DMS53 treated with DMSO at 0.1 percent for 48 hours (cell line): ENCODE data around the gene ACAD11.

Experiments used
- DNase-seq: peaks from one replicate; lab custom pipeline; 2025; ENCODE audit not compliant: unreplicated experiment; lab: John Stamatoyannopoulos, UW

ACAD11 gene

DNA sequence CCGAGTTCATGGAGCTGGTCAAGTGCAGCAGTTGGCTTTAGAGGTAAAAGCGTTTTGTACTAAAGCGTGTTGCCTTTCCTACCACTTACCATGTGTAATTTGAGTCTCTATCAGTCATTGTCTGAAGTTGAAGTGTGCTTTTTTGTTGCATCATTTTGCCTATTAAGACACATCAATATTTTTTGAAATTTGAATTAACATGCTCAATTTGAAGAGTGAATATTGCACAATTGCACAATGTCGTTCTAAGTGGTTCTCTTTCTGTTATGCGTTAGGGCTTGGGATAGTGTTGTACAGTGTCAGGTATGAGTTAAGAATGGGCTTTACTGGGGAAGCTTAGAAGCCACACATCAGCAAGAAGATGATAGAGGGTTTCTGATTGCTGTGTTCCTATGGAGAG lies 146.6 kb downstream of the ACAD11 start:
- DNase-seq = no peak

DNA sequence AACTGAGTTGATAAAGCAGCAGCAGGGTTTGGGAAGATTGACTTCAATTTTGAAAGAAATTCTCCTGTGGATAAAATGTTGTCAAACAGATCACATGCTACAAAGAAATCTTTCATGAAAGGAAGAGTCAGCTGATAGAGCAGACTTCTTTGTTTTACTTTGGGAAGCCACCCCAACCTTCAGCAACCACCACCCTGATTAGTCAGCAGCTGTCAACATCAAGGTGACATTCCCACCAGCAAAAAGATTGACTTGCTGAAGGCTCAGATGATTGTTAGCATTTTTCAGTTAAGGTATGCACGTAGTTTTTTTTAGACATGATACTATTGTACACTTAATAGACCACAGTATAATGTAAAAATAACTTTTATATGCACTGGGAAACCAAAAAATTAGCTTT lies 150.1 kb downstream of the ACAD11 start:
- no peak for DNase-seq

DNA sequence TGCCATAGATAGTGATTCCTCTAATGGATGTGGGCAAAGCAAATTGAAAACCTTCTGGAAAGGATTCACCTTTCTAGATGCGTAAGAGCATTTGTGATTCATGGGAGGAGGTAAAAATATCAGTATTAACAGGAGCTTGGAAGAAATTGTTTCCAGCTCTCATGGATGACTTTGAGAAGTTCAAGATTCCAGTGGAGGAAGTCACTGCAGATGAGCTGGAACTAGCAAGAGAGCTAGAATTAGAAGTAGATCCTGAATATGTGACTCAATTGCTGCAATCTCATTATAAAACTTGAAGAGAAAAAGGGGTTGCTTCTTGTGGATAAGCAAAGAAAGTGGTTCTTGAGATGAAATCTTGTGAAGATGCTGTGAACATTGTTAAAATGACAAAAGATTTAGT lies 150.5 kb downstream of the ACAD11 start:
- DNase-seq = no peak
